NCI-H748 treated with DMSO at 0.1 percent for 48 hours (cell line): ENCODE data around the gene DDRGK1.
"Not testable (repeated sequence)": the region's sequence is repeated elsewhere in the genome, so short reads cannot be mapped to it uniquely, and the experiment has no call there.

Experiments used
- DNase-seq: peaks from one replicate; lab custom pipeline; 2025; lab: John Stamatoyannopoulos, UW

The DDRGK1 gene

DNA sequence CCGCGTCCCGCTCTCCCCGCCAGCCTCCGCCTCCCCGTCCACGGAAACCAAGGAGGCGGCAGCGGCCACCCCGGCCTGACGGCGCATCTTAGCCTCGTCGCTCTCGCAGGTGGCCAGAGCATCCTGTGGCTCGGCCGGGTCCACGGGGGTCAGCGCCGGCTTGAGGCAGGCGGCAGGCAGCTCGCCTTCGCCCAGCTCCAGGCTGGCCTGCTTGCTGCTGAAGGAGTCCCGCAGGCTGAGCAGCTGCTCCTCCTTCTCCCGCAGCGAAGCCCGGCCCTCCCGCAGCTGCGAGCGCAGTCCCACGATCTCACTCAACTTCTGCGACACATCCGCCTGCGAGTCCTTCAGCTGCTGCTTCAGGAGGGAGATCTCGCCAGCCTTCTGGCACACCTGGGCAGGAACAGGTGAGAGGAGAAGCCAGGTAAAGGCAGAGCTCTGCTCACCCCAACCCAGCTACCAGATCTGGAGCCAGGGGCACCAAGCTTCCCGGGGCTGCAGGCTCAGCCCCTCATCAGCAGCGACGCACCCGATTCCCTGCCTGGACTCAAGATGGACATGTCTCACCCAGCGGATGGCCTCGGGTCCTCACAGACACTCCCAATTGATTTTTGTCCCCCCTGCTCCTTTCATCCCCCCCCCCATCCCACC, 39.6 kb downstream of the DDRGK1 start:
- DNase-seq, result no peak

DNA sequence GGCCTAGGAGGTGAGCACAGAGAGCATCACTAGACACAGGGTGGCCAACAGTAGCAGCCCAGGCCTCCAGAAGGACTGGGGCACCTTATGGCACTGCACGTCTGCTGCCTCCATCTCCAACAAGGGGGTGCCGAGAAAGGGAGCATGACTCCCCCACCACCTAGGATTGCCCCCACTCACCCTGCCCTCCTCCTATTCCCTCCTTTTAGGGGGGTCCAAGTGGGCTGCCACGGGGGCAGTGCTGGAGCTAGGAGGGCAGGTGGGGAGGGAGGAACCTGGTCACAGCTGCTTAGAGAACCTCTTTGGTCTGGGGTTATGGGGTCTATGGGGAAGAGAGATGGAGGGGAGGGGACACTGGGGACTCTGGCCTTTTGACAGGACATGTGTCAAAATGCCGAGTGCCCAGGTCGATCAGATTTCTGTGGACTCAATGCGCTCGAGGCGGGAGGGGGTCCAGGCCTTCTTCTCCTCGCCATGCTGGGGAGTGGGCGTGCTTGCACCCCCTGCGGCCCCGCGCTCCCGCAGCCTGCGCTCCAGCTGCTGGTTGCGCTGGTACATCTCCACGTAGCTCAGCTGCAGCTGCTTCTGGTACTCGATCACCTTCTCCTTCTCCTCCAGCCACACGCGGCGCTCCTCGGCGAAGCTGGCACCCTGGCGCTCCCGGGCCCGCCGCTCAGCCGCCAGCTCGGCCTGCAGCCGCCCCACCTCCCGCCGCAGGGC, 40.3 kb downstream of the DDRGK1 start:
- no peak for DNase-seq

DNA sequence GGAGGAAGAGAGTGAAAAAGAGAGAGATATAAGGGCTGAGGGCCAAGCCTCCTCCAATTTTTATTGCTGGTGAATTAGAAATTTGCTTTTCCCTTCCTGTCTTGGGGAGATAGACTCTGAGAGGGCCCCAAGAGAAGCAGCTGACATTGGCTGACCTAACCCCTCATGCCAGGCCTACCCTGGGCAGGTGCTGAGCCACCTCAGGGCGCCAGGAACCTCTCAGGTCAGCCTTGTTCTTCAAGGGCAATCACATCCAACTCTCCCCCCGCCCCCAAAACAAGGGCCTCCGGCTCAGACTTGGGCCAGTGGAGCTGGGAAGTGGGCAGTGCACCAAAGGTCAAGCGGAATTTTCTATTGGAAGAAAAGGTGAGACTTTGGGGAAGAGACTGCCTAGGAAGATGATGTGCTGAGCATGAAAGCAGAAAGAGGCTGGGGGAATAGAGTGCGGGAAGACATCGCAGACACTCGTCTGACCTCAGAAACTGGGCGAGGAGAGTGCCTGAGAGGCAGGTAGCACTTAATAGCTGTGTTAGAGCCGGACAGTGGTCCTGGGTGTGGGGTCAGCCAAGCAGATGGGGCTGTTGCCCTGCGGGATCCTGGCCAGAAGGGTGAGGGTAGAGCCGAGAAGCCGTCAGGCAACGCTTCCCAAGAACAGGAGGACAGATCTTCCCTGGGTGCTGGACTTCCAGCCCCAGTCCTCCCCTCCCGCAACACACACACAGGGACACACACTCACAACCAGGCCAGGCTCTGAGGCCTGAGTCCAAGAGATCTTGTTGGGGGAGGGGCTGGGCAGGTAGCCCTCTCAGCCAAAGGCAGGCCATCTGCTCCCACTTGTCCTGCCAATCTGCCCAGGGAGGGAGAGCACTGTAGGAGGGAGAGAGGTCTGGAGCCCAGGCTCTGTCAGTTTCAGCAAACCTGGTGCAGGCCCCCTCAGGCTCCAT, 41.1 kb downstream of the DDRGK1 start:
- DNase-seq, result no peak

DNA sequence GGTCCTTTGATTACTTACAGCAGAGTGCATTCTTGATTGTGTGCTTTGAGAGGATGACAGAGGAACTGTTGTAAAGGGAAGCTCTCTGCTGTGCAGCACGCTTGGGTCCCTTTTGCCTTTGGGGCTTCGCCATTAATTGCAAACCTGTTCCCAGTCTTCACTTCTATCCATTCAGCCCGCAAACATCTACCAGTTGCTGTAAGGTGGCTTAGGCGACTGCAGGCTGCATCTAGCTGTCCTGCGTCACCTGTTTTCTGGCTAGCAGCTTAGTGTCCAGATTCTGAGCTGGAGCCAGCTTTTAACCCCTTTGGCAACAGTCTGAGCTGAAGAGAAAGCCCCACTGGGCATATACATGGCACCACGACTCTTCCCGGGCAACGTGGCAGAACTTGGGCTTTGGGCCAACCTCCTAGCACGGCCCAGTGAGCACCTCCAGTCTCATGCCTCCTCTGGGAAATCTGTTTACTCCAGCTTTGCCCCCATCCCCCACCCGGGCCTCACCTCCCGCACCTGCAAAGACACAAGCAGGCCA, 42.3 kb downstream of the DDRGK1 start:
- no peak for DNase-seq

DNA sequence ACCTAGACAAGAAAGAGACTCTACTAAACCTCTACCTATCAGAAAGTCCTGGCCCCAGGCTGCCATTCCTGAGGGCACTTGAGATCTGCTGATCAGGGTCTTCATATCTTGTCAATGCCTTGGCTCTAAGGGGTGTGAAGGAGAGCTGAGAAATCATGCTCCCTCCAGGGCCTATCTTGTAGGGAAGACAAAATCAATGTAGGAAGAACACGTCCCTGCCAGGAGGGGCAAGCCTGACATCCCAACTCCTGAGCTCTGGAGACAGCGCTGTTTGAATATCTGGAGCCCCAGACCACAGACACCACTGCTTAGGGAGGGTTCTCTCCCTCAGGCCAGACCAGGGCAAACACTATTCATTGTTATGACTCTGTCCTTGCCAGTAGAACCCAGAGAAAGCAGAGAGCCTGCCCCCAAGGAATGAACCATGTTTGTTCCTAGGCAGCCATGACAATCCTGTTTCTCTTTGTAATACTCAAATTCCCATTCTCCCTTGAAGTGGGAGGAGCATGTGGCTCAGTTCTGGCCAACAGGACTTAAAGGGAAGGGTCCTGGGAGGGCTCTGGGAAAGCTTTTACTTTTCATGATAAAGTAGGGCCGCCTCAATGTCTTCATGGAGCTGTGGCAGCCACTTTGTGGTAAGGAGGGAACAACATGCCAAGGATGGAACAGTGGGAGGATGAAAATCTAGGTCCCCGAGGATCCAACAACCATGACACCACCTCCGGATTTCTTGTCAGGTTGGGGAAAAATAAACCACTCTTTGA, 43.0 kb downstream of the DDRGK1 start:
- no peak for DNase-seq

DNA sequence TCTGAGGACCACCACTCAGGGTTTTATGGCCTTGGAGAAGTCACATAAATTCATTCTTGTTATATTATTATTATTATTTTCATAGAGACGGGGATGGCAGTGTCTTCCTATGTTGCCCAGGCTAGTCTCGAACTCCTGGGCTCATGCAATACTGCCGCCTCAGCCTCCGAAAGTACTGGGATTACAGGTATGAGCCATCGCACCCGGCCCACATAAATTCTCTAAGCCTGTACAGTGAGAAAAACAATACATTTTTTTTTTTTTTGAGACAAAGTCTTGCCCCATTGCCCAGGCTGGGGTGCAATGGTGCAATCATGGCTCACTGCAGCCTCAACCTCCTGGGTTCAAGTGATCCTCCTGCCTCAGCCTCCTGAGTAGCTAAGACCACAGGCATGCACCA, 44.1 kb downstream of the DDRGK1 start:
- DNase-seq, result no peak

DNA sequence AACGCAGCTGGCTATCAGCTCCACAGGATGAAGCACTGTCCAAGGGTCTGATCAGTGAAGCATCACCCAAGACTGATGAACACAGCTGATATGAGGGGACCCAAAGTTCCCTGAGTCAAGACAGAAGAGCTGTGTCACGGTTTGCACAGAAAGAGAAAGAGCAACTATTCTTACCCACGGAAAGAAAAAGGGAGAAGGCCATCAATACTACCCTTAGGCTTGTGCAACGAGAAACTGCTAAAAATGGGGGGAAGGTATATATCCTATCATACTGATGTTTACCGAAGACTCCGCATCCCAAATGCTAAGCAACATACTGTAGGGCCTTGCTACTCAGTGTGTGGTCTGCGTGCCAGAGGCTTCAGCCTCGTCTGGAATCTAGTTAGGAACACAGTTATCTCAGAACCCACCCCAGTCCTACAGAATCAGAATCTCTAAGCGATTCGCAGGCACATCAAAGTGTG, 45.5 kb downstream of the DDRGK1 start:
- no peak for DNase-seq

DNA sequence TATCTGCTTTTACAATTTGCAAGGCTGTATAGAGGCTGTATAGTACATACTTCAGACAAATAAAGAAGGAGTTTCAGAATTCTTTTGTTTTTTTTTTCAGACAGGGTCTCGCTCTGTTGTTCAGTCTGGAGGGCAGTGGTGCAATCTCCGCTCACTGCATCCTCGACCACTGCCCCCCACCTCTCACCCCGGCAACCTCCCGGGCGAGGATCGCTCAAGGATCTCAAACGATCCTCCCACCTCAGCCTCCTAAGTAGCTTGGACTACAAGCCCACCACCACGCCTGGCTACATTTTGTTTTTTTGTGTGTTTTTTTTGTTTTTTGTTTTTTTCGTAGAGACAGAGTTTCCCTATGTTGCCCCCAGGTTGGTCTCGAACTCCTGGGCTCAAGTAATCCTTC, 46.7 kb downstream of the DDRGK1 start:
- no peak for DNase-seq

DNA sequence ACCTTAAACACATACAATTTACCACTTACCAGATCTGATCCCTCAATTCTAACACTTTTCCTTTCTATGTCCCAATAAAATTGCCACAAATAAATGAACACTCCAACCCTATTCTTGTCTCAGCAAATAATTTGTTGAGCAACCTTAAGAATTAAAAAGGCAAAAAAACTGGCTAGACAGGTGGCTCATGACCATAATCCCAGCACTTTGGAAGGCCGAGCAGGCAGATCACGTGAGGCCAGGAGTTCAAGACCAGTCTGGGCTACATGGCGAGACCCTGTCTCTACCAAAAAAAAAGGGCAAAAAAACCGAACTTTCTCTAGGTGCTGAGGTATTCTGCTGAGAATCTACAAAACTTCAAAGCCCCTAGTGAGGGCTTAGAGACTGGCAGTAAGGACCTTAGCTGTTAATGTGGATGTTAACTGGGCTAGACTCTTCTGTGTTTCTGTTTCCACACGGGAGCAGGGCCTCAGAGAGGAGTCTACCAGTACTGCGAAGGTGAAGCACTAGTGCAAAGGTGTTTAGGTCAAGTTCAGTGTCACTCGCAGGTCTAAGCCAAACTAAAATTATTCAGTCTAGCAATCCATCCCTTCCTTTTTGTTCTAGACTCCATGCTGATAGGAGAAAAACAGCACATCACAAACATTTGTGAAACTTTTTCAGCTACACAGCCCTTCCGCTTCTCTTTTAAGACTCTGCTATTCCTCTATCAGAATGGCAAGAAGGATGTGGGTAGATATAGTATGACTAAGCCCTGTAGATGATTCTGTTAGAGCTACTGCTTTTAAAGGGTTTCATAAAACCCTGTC, 47.5 kb downstream of the DDRGK1 start:
- no peak for DNase-seq

DNA sequence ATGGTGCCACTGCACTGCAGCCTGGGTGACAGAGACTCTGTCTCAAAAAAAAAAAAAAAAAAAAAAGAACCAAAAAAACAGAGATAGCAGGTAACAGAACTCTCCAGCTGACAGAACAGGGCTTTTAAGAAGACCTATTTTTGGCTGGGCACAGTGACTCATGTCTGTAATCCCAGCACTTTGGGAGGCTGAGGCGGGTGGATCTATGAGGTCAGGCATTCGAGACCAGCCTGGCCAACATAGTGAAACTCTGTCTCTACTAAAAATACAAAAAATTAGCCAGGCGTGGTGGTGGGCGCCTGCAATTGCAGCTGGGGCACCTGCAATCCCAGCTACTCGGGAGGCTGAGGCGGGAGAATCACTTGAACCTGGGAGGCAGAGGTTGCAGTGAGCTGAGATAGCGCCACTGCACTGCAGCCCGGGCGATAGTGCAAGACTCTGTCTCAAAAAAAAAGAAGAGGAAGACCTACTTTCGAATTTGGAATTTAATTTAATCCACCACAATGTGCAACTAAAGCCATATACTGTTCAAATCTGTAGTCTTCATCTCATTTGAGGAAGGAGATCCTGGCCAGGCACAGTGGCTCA, 52.3 kb downstream of the DDRGK1 start:
- DNase-seq, result not testable (repeated sequence)

DNA sequence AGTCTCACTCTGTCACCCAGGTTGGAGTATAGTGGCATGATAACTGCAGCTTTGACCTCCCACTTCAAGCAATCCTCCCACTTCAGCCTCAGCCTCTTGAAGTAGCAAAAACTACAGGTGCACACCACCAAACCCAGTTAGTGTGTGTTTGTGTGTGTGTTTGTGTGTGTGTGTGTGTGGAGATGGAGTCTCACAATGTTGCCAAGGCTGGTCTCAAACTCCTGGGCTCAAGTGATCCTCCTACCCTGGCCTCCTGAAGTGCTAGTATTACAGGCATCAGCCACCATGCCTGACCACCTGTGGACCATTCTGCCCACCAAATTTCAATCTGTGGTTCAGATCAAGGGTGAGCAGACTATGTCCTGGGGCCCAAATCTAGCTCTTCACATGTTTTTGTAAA, 53.6 kb downstream of the DDRGK1 start:
- DNase-seq, result no peak

DNA sequence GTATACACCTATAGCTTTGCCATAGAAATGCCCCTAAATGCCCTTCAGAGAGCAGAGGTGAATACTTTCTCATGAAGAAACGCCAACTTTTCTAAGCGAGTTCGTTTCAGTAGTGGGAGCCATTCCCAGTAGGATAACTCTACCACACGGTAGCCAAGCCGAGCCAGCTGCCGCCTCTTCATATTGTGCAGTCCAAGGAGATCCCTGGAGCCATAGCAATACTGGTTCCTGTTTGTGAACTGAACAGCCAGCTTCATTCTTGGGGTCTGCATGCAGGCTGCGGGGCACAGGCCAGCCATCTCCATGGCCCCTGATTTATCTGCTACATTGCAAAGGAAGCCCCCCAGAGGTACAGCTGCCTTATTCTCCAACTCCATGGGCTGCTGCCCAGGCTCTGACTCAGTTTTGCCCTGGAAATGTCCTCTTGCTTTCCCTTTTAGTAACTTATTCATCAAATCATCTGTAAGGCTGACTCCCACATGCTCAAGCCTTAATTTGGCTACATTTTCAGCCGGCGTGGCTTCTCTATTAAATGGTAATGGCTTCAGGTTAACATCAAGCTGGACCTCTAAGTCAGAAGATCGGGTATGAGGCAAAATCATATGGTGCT, 57.6 kb downstream of the DDRGK1 start:
- DNase-seq, result no peak

DNA sequence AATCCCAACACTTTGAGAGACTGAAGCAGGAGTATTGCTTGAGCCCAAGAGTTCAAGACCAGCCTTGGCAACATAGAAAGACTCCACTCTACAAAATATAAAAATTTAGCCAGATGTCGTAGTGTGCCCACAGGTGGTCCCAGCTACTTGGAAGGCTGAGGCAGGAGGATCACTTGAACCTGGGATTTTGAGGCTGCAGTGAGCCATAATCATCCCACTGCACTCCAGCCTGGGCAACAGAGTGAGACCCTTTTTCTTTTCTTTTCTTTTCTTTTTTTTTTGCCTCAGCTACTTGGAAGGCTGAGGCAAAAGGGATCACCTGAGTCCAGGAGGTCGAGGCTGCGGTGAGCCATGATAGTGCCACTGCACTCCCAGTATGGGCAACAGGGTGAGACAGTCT, 62.7 kb downstream of the DDRGK1 start:
- DNase-seq, result no peak
